Measurements from ENCODE around the gene PREPL. TPM values are rescaled to one million over a fixed set of nuclear protein-coding genes. Genes with fewer than 3 reads are reported as not detected.
A peak's percentile ranks its signal among the peaks of the same experiment; 100 is the strongest.

Gene PREPL
- total and polyA plus RNA-seq, 2 of the 13 experiments (the other 11 are each of a cell fraction or from before 2014, with no cell fraction given): 19.7 to 34.3 TPM

DNA sequence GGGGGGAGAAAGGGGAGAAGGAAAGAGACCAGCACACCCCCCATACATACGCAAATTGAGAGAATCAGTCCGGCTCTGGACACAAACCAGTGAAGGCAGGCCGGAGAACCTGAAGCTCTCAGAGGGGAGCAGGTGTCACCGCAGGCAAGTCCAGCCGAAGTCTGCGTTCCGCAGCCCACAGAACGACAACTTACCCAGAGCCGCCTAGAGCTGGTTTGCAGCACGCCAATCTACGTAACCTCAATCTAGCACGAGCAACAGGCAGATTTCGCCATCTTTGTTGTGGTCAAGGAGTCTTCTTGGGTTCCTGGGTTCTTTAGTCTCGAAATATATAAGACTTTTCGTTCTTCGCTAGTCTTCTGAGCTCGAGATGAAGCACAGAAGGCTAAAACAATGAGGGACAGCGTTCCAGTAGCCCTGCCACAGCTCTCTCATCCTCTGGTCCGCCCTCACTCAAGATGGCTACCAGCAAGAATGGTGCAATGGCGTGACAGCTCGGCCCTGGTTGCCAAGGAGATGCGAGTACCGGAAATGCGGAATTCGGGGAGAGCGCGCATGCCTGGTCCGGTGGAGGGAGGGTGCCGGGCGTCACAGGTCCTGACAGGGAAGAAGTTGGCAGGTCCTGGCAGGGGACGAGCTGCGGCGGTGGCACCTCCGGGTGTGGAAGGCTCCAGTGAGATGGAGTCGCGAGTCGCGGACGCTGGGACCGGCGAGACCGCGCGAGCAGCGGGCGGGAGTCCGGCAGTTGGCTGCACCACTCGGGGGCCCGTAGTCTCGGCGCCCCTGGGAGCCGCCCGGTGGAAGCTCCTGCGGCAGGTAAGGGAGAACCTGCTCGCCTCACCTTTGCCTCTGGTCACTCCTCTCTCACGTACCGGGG lies at the start of gene PREPL, which contains the start of gene CAMKMT (continued):
- TF ChIP-seq, protein P1, sequence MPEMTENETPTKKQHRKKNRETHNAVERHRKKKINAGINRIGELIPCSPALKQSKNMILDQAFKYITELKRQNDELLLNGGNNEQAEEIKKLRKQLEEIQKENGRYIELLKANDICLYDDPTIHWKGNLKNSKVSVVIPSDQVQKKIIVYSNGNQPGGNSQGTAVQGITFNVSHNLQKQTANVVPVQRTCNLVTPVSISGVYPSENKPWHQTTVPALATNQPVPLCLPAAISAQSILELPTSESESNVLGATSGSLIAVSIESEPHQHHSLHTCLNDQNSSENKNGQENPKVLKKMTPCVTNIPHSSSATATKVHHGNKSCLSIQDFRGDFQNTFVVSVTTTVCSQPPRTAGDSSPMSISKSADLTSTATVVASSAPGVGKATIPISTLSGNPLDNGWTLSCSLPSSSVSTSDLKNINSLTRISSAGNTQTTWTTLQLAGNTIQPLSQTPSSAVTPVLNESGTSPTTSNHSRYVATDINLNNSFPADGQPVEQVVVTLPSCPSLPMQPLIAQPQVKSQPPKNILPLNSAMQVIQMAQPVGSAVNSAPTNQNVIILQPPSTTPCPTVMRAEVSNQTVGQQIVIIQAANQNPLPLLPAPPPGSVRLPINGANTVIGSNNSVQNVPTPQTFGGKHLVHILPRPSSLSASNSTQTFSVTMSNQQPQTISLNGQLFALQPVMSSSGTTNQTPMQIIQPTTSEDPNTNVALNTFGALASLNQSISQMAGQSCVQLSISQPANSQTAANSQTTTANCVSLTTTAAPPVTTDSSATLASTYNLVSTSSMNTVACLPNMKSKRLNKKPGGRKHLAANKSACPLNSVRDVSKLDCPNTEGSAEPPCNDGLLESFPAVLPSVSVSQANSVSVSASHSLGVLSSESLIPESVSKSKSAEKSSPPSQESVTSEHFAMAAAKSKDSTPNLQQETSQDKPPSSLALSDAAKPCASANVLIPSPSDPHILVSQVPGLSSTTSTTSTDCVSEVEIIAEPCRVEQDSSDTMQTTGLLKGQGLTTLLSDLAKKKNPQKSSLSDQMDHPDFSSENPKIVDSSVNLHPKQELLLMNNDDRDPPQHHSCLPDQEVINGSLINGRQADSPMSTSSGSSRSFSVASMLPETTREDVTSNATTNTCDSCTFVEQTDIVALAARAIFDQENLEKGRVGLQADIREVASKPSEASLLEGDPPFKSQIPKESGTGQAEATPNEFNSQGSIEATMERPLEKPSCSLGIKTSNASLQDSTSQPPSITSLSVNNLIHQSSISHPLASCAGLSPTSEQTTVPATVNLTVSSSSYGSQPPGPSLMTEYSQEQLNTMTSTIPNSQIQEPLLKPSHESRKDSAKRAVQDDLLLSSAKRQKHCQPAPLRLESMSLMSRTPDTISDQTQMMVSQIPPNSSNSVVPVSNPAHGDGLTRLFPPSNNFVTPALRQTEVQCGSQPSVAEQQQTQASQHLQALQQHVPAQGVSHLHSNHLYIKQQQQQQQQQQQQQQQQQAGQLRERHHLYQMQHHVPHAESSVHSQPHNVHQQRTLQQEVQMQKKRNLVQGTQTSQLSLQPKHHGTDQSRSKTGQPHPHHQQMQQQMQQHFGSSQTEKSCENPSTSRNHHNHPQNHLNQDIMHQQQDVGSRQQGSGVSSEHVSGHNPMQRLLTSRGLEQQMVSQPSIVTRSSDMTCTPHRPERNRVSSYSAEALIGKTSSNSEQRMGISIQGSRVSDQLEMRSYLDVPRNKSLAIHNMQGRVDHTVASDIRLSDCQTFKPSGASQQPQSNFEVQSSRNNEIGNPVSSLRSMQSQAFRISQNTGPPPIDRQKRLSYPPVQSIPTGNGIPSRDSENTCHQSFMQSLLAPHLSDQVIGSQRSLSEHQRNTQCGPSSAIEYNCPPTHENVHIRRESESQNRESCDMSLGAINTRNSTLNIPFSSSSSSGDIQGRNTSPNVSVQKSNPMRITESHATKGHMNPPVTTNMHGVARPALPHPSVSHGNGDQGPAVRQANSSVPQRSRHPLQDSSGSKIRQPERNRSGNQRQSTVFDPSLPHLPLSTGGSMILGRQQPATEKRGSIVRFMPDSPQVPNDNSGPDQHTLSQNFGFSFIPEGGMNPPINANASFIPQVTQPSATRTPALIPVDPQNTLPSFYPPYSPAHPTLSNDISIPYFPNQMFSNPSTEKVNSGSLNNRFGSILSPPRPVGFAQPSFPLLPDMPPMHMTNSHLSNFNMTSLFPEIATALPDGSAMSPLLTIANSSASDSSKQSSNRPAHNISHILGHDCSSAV (CRISPR knock-in tag; IDR thresholded peaks at IDR 0.05; ENCODE audit: borderline replicate concordance): 0 out of 2 replicates have a peak, but pooled peaks have one; percentile 15
- TF ChIP-seq SOX5 (CRISPR knock-in tag; IDR thresholded peaks at IDR 0.05; ENCODE audit: borderline replicate concordance) (peak; percentile 43; the same call in 1 of the 2 replicates), MAFF (IDR thresholded peaks at IDR 0.05; ENCODE audit: low read depth, low read length) (no peak), AKAP8 (CRISPR knock-in tag; IDR thresholded peaks at IDR 0.05) (no peak; the same call in 1 of the 2 replicates), ZNF652 (CRISPR knock-in tag; IDR thresholded peaks at IDR 0.05; ENCODE audit: borderline replicate concordance, low read depth) (no peak), MLLT10 (CRISPR knock-in tag; IDR thresholded peaks at IDR 0.05) (no peak), ZNF616 (CRISPR knock-in tag; IDR thresholded peaks at IDR 0.05; ENCODE audit: low read depth) (no peak), KLF13 (CRISPR knock-in tag; IDR thresholded peaks at IDR 0.05) (0 out of 2 replicates have a peak, but pooled peaks have one; percentile 49), HMGA1 (CRISPR knock-in tag; conservative IDR thresholded peaks at IDR 0.05) (no peak), GFI1 (CRISPR knock-in tag; IDR thresholded peaks at IDR 0.05; ENCODE audit: borderline replicate concordance) (no peak; the same call in none of the 2 replicates), ZSCAN25 (CRISPR knock-in tag; IDR thresholded peaks at IDR 0.05) (peak; percentile 59; the same call in 1 of the 2 replicates), ZNF12 (CRISPR knock-in tag; IDR thresholded peaks at IDR 0.05) (peak; percentile 13)
- TF ChIP-seq, protein P2, sequence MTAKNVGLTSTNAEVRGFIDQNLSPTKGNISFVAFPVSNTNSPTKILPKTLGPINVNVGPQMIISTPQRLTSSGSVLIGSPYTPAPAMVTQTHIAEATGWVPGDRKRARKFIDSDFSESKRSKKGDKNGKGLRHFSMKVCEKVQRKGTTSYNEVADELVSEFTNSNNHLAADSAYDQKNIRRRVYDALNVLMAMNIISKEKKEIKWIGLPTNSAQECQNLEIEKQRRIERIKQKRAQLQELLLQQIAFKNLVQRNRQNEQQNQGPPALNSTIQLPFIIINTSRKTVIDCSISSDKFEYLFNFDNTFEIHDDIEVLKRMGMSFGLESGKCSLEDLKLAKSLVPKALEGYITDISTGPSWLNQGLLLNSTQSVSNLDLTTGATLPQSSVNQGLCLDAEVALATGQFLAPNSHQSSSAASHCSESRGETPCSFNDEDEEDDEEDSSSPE (CRISPR knock-in tag; IDR thresholded peaks at IDR 0.05): peak; percentile 56
- TF ChIP-seq, protein P3, sequence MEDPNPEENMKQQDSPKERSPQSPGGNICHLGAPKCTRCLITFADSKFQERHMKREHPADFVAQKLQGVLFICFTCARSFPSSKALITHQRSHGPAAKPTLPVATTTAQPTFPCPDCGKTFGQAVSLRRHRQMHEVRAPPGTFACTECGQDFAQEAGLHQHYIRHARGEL (CRISPR knock-in tag; IDR thresholded peaks at IDR 0.05): no peak
- TF ChIP-seq, protein P4, sequence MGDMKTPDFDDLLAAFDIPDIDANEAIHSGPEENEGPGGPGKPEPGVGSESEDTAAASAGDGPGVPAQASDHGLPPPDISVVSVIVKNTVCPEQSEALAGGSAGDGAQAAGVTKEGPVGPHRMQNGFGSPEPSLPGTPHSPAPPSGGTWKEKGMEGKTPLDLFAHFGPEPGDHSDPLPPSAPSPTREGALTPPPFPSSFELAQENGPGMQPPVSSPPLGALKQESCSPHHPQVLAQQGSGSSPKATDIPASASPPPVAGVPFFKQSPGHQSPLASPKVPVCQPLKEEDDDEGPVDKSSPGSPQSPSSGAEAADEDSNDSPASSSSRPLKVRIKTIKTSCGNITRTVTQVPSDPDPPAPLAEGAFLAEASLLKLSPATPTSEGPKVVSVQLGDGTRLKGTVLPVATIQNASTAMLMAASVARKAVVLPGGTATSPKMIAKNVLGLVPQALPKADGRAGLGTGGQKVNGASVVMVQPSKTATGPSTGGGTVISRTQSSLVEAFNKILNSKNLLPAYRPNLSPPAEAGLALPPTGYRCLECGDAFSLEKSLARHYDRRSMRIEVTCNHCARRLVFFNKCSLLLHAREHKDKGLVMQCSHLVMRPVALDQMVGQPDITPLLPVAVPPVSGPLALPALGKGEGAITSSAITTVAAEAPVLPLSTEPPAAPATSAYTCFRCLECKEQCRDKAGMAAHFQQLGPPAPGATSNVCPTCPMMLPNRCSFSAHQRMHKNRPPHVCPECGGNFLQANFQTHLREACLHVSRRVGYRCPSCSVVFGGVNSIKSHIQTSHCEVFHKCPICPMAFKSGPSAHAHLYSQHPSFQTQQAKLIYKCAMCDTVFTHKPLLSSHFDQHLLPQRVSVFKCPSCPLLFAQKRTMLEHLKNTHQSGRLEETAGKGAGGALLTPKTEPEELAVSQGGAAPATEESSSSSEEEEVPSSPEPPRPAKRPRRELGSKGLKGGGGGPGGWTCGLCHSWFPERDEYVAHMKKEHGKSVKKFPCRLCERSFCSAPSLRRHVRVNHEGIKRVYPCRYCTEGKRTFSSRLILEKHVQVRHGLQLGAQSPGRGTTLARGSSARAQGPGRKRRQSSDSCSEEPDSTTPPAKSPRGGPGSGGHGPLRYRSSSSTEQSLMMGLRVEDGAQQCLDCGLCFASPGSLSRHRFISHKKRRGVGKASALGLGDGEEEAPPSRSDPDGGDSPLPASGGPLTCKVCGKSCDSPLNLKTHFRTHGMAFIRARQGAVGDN (CRISPR knock-in tag; IDR thresholded peaks at IDR 0.05): peak; percentile 90
